Liver (tissue), 9 donors: ENCODE results near the gene LRRC74B. TPM values are rescaled to one million over a fixed set of nuclear protein-coding genes. Genes with fewer than 3 reads are reported as not detected.
A peak's percentile ranks its signal among the peaks of the same experiment; 100 is the strongest.

Source experiments
- DNase-seq: peaks from one replicate; pipeline ENCODE4 v3.0.0-alpha.2; 2017; ENCODE audit warnings: low spot score
- H3K27ac ChIP-seq, 2 donors: one replicate each; pipeline ENCODE4 v1.7.0; 2013; ENCODE audit warnings: inconsistent platforms in 2 of 2, low read length in 2 of 2, control low read depth in 1 of 2, low read depth in 1 of 2, mild to moderate bottlenecking in 1 of 2
- H3K27me3 ChIP-seq, 4 donors: one replicate each; pipeline versions ENCODE4 v1.6.1 to v1.7.0; 2013; ENCODE audit warnings: low read length in 3 of 4, inconsistent platforms in 1 of 4, mild to moderate bottlenecking in 1 of 4, moderate library complexity in 1 of 4; ENCODE audit not compliant: control insufficient read depth in 4 of 4, insufficient read depth in 4 of 4
- H3K36me3 ChIP-seq, 4 donors: one replicate each; pipeline versions ENCODE4 v1.6.1 to v1.7.0; 2013; ENCODE audit warnings: low read length in 3 of 4, mild to moderate bottlenecking in 3 of 4, low read depth in 1 of 4, moderate library complexity in 1 of 4; ENCODE audit not compliant: control insufficient read depth in 4 of 4, insufficient read depth in 3 of 4
- H3K4me1 ChIP-seq, 4 donors: one replicate each; pipeline versions ENCODE4 v1.6.1 to v1.7.0; 2013; ENCODE audit warnings: low read length in 3 of 4, mild to moderate bottlenecking in 3 of 4, moderate library complexity in 1 of 4; ENCODE audit not compliant: control insufficient read depth in 4 of 4, insufficient read depth in 4 of 4
- H3K4me3 ChIP-seq, 3 donors: one replicate each; pipeline versions ENCODE4 v1.6.1 to v1.7.0; 2013; ENCODE audit warnings: low read length in 3 of 3, control low read depth in 1 of 3, low read depth in 1 of 3, mild to moderate bottlenecking in 1 of 3
- H3K9ac ChIP-seq, 2 donors: one replicate each; pipeline ENCODE4 v1.7.0; 2013; ENCODE audit warnings: low read length in 2 of 2, mild to moderate bottlenecking in 2 of 2, moderate library complexity in 2 of 2, control low read depth in 1 of 2, low read depth in 1 of 2
- H3K9me3 ChIP-seq, 4 donors: one replicate each; pipeline versions ENCODE4 v1.6.1 to v1.7.0; 2013; ENCODE audit warnings: low read length in 3 of 4; ENCODE audit not compliant: control insufficient read depth in 4 of 4
- ATF3 ChIP-seq: IDR thresholded peaks from 2 replicates; pipeline ENCODE4 v1.6.1; 2016; ENCODE audit warnings: antibody characterized with exemption
- CTCF ChIP-seq: fragments of 150-350 bp; IDR thresholded peaks from 2 replicates; pipeline ENCODE4 v1.5.1; 2017; ENCODE audit warnings: improper control_type of control experiment, low read depth, low read length; ENCODE audit not compliant: missing input control
- EGR1 ChIP-seq, 2 donors: IDR thresholded peaks; 2 replicates each; pipeline ENCODE4 v1.6.1; 2016 to 2018; ENCODE audit warnings: antibody characterized with exemption in 2 of 2, low read depth in 2 of 2
- FOXA2 ChIP-seq: IDR thresholded peaks from 2 replicates; pipeline ENCODE4 v1.6.1; 2016; ENCODE audit warnings: antibody characterized with exemption
- GABPA ChIP-seq, 2 donors: IDR thresholded peaks in 1 of 2; conservative IDR thresholded peaks in 1 of 2; 2 replicates each; pipeline ENCODE4 v1.6.1; 2016; ENCODE audit warnings: antibody characterized with exemption in 2 of 2, mild to moderate bottlenecking in 1 of 2, moderate library complexity in 1 of 2
- HNF4A ChIP-seq, 2 donors: conservative IDR thresholded peaks; 2 replicates each; pipeline ENCODE4 v1.6.1; 2016; ENCODE audit warnings: antibody characterized with exemption in 2 of 2, mild to moderate bottlenecking in 2 of 2
- JUND ChIP-seq, 2 donors: IDR thresholded peaks; 2 replicates each; pipeline ENCODE4 v1.6.1; 2016; ENCODE audit warnings: antibody characterized with exemption in 2 of 2
- NR2F2 ChIP-seq: IDR thresholded peaks from 2 replicates; pipeline ENCODE4 v1.6.1; 2016; ENCODE audit warnings: antibody characterized with exemption
- RAD21 ChIP-seq, 2 donors: IDR thresholded peaks; 2 replicates each; pipeline ENCODE4 v1.6.1; 2016; ENCODE audit warnings: antibody characterized with exemption in 2 of 2, mild to moderate bottlenecking in 2 of 2
- REST ChIP-seq: IDR thresholded peaks from 2 replicates; pipeline ENCODE4 v1.6.1; 2016; ENCODE audit warnings: antibody characterized with exemption, mild to moderate bottlenecking
- RXRA ChIP-seq, 2 donors: IDR thresholded peaks; 2 replicates each; pipeline ENCODE4 v1.6.1; 2017 to 2018; ENCODE audit warnings: antibody characterized with exemption in 2 of 2, mild to moderate bottlenecking in 1 of 2
- SP1 ChIP-seq: IDR thresholded peaks from 2 replicates; pipeline ENCODE4 v1.6.1; 2018; ENCODE audit warnings: antibody characterized with exemption, mild to moderate bottlenecking
- TAF1 ChIP-seq: conservative IDR thresholded peaks from 2 replicates; pipeline ENCODE4 v1.6.1; 2016; ENCODE audit warnings: antibody characterized with exemption, mild to moderate bottlenecking
- YY1 ChIP-seq: IDR thresholded peaks from 2 replicates; pipeline ENCODE4 v1.6.1; 2016; ENCODE audit warnings: antibody characterized with exemption, mild to moderate bottlenecking
- WGBS: extraction: QIAGEN DNeasy Blood & Tissue Kit; methylation state at CpG from one replicate; pipeline ENCODE4 v1.1.7; 2013; 5-methylcytosine and 5-hydroxymethylcytosine counted together
- polyA plus RNA-seq, 2 donors: library from polyadenylated mRNA; stranded (reverse) in 1 of 2; unstranded in 1 of 2; fragments of 200-250 nt in 1 of 2; fragments of >200 nt in 1 of 2; fragmentation: Nextera tagmentation in 1 of 2; extraction: Ambion mirVana in 1 of 2; gene quantifications; one replicate each; pipeline versions ENCODE4 v1.2.1 to v1.2.3, GENCODE V29; 2013 to 2015
- total RNA-seq, 2 donors: library from RNA; depleted of rRNA; stranded (reverse); fragments of >200 nt; gene quantifications; one replicate each; pipeline ENCODE4 v1.2.3, GENCODE V29; 2014
- TF ChIP-seq, protein P1 (sequence below): IDR thresholded peaks from 2 replicates; pipeline ENCODE4 v1.6.1; 2016; ENCODE audit warnings: antibody characterized with exemption
- donor health status: healthy.
- donor health status: healthy.
- donor health status: healthy.
- donor health status: healthy.
- donor health status: healthy.

Gene LRRC74B
- total and polyA plus RNA-seq, 4 donors, result not detected

GRCh38 chr22:21102659-21103267, 57.0 kb downstream of the LRRC74B start:
- no peaks in the 10 kb centered on the region for H3K27me3 ChIP-seq
- peaks cover 0 to 3% (median 1%) of the 10 kb centered on the region in 4 donors for H3K4me1 ChIP-seq
- peak; percentile 82 for DNase-seq
- H3K4me3 ChIP-seq, result no peak overlapping the region
- H3K9me3 ChIP-seq, result no peaks in the 10 kb centered on the region
- H3K36me3 ChIP-seq, result no peaks in the 10 kb centered on the region
- 3% methylated on average over 17 of the region's 17 CpGs for WGBS
- no peak overlapping the region for H3K27ac ChIP-seq
- H3K9ac ChIP-seq, result peak overlapping the region in 1 of 2 donors; percentile 13
- TF ChIP-seq EGR1 (IDR thresholded peaks at IDR 0.05; ENCODE audit: low read depth in 2 of 2), result no peak
- peak; percentile 69 for TF ChIP-seq CTCF
- peak; percentile 64 to 78 for TF ChIP-seq RAD21 (IDR thresholded peaks at IDR 0.05)
- TF ChIP-seq JUND (IDR thresholded peaks at IDR 0.05), result peak; percentile 52 to 77

- H3K27ac ChIP-seq, result no peak overlapping the region
- peaks cover 0 to 3% (median 1%) of the 10 kb centered on the region in 4 donors for H3K4me1 ChIP-seq
- no peaks in the 10 kb centered on the region for H3K27me3 ChIP-seq
- WGBS, result 94% methylated on average over 10 of the region's 10 CpGs
- no peaks in the 10 kb centered on the region for H3K36me3 ChIP-seq
- no peak overlapping the region for H3K4me3 ChIP-seq
- no peak overlapping the region for H3K9ac ChIP-seq
- no peak for TF ChIP-seq NR2F2
- no peak for TF ChIP-seq FOXA2
- no peak for TF ChIP-seq TAF1
- no peak for DNase-seq
- no peaks in the 10 kb centered on the region for H3K9me3 ChIP-seq
Observed at GRCh38 chr22:21103633-21104032, 57.9 kb downstream of the LRRC74B start.

DNA sequence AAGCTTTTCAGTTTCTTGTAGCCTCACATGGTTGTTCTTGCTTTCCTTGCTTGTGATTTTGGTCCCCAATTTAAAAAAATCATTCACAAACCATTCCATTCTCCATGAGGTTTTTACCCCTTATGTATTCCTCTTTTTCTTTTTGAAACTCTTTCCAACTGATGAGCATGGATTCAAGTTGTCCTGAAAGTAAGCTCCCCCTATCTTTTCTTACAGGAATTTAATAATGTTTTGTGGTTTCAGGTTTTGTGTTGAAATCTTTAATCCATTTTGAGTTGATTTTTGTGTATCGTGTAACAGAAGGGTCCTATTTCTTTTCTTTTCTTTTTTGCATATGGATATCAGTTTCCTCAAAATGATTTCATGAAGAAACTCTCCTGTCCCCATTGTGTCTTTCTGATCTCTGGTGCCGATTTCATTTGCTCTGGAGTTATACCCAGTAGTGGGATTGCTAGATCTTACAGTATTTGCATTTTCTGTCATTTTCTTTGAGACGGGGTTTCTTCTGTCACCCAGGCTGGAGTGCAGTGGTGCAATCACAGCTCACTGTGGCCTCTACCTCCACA, 58.5 kb downstream of the LRRC74B start:
- no peak for DNase-seq
- whole genome bisulfite sequencing, result 89% methylated on average over 3 of the region's 3 CpGs
- H3K27me3 ChIP-seq, result no peaks in the 10 kb centered on the region
- TF ChIP-seq JUND (IDR thresholded peaks at IDR 0.05) (no peak), CTCF (no peak), RAD21 (IDR thresholded peaks at IDR 0.05) (no peak), GABPA (IDR thresholded peaks at IDR 0.05 in 1 of 2, conservative IDR thresholded peaks at IDR 0.05 in 1 of 2) (no peak), NR2F2 (no peak), FOXA2 (no peak), REST (no peak), RXRA (IDR thresholded peaks at IDR 0.05) (no peak), ATF3 (no peak), HNF4A (conservative IDR thresholded peaks at IDR 0.05) (no peak), EGR1 (IDR thresholded peaks at IDR 0.05; ENCODE audit: low read depth in 2 of 2) (no peak), YY1 (no peak), SP1 (no peak)
- TF ChIP-seq, protein P1, sequence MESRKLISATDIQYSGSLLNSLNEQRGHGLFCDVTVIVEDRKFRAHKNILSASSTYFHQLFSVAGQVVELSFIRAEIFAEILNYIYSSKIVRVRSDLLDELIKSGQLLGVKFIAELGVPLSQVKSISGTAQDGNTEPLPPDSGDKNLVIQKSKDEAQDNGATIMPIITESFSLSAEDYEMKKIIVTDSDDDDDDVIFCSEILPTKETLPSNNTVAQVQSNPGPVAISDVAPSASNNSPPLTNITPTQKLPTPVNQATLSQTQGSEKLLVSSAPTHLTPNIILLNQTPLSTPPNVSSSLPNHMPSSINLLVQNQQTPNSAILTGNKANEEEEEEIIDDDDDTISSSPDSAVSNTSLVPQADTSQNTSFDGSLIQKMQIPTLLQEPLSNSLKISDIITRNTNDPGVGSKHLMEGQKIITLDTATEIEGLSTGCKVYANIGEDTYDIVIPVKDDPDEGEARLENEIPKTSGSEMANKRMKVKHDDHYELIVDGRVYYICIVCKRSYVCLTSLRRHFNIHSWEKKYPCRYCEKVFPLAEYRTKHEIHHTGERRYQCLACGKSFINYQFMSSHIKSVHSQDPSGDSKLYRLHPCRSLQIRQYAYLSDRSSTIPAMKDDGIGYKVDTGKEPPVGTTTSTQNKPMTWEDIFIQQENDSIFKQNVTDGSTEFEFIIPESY, result no peak
- peaks cover 0 to 3% (median 1%) of the 10 kb centered on the region in 4 donors for H3K4me1 ChIP-seq
- no peak overlapping the region for H3K27ac ChIP-seq
- H3K9me3 ChIP-seq, result no peaks in the 10 kb centered on the region
- no peak overlapping the region for H3K4me3 ChIP-seq
- H3K36me3 ChIP-seq, result no peaks in the 10 kb centered on the region
- H3K9ac ChIP-seq, result no peak overlapping the region
